DND-41 (cell line): ENCODE measurements around the gene PITPNM3.

Experiments used
- ATAC-seq: fragments of 200-7000 bp; cut with Tn5 transposase; 3 replicates; pipeline ENCODE4 v1.9.1; 2021; ENCODE audit warnings: low read depth; ENCODE audit not compliant: insufficient read depth
- DNase-seq: peaks from one replicate; pipeline ENCODE4 v3.0.0-alpha.2; 2020
- H2AFZ ChIP-seq: 2 replicates; pipeline ENCODE4 v1.6.0; 2012; ENCODE audit warnings: low read depth, low read length
- H3K27ac ChIP-seq: 2 replicates; pipeline ENCODE4 v1.5.1; 2012; ENCODE audit warnings: low read length, inconsistent platforms
- H3K27me3 ChIP-seq: fragments of 200-600 bp; sonication (generic); 2 replicates; pipeline ENCODE4 v1.6.0; 2012; ENCODE audit warnings: low read length, mild to moderate bottlenecking, inconsistent platforms; ENCODE audit not compliant: insufficient read depth, poor library complexity
- H3K36me3 ChIP-seq: 2 replicates; pipeline ENCODE4 v1.5.1; 2012; ENCODE audit warnings: low read length, inconsistent platforms; ENCODE audit not compliant: insufficient read depth
- H3K4me1 ChIP-seq: 2 replicates; pipeline ENCODE4 v1.5.1; 2012; ENCODE audit warnings: mild to moderate bottlenecking, low read length; ENCODE audit not compliant: insufficient read depth
- H3K4me2 ChIP-seq: 2 replicates; pipeline ENCODE4 v1.6.0; 2012; ENCODE audit warnings: mild to moderate bottlenecking, moderate library complexity, low read length, inconsistent platforms; ENCODE audit not compliant: insufficient read depth
- H3K4me3 ChIP-seq, 2 experiments: fragments of 200-600 bp in 1 of 2; shearing (Covaris generic) in 1 of 2; 2 replicates each; pipeline ENCODE4 v1.5.1; 2012 to 2016; ENCODE audit warnings: inconsistent platforms in 2 of 2, low read length in 2 of 2, mild to moderate bottlenecking in 2 of 2, low read depth in 1 of 2, moderate library complexity in 1 of 2
- H3K79me2 ChIP-seq: 2 replicates; pipeline ENCODE4 v1.6.0; 2012; ENCODE audit warnings: low read length, inconsistent platforms; ENCODE audit not compliant: insufficient read depth
- H3K9ac ChIP-seq: 2 replicates; pipeline ENCODE4 v1.6.0; 2012; ENCODE audit warnings: low read depth, mild to moderate bottlenecking, inconsistent platforms, low read length, moderate library complexity
- H3K9me3 ChIP-seq: 2 replicates; pipeline ENCODE4 v1.5.1; 2012; ENCODE audit warnings: low read length, moderate library complexity, mild to moderate bottlenecking, inconsistent platforms; ENCODE audit not compliant: insufficient read depth, severe bottlenecking
- H4K20me1 ChIP-seq: 2 replicates; pipeline ENCODE4 v1.6.0; 2012; ENCODE audit warnings: low read length; ENCODE audit not compliant: insufficient read depth
- CTCF ChIP-seq: IDR thresholded peaks from 2 replicates; pipeline ENCODE4 v1.5.1; 2012; ENCODE audit warnings: borderline replicate concordance, low read length, moderate library complexity, mild to moderate bottlenecking; ENCODE audit not compliant: poor library complexity, severe bottlenecking; ENCODE audit errors: extremely low read depth
- EZH2 ChIP-seq: IDR thresholded peaks from 3 replicates; pipeline ENCODE4 v1.6.1; 2012; ENCODE audit warnings: borderline replicate concordance, low read depth, mild to moderate bottlenecking, moderate library complexity, low read length, inconsistent platforms; ENCODE audit not compliant: severe bottlenecking

Gene PITPNM3

GRCh38 chr17:6420173-6420641 lies 136.1 kb downstream of the PITPNM3 start:
- H3K4me3 ChIP-seq = no peak overlapping the region
- H3K9ac ChIP-seq = no peak overlapping the region
- H3K79me2 ChIP-seq = no peaks in the 10 kb centered on the region
- H3K4me1 ChIP-seq = no peaks in the 10 kb centered on the region
- no peaks in the 10 kb centered on the region for H3K9me3 ChIP-seq
- DNase-seq (no peak), ATAC-seq (no peak)
- no peaks in the 10 kb centered on the region for H3K36me3 ChIP-seq
- TF ChIP-seq CTCF (no peak), EZH2 (no peak)
- H3K27ac ChIP-seq = no peak overlapping the region
- peaks cover 15% of the 10 kb centered on the region for H3K27me3 ChIP-seq
- no peak overlapping the region for H3K4me2 ChIP-seq
- H2AFZ ChIP-seq = no peak overlapping the region
- peaks cover 22% of the 10 kb centered on the region for H4K20me1 ChIP-seq

- no peak overlapping the region for H3K27ac ChIP-seq
- no peak overlapping the region for H2AFZ ChIP-seq
- H3K4me3 ChIP-seq = no peak overlapping the region
- no peaks in the 10 kb centered on the region for H3K36me3 ChIP-seq
- ATAC-seq (no peak), DNase-seq (no peak)
- H3K4me1 ChIP-seq = no peaks in the 10 kb centered on the region
- TF ChIP-seq EZH2 (no peak), CTCF (no peak)
- H3K9ac ChIP-seq = no peak overlapping the region
- H3K79me2 ChIP-seq = no peaks in the 10 kb centered on the region
- H4K20me1 ChIP-seq = peaks cover 9% of the 10 kb centered on the region; the same call in 1 of the 2 replicates
- H3K27me3 ChIP-seq = peaks cover 5% of the 10 kb centered on the region
- H3K9me3 ChIP-seq = no peaks in the 10 kb centered on the region
- H3K4me2 ChIP-seq = no peak overlapping the region
These were observed 140.7 kb downstream of the PITPNM3 start for GRCh38 chr17:6415616-6416015.

GRCh38 chr17:6413065-6413464 lies 143.3 kb downstream of the PITPNM3 start:
- Histone ChIP-seq H2AFZ (no peak overlapping the region), H3K27ac (no peak overlapping the region)
- ATAC-seq = peak; percentile 55; the same call in 1 of the 3 replicates

More at GRCh38 chr17:6413065-6413464, 143.3 kb downstream of the PITPNM3 start:
- Histone ChIP-seq H3K4me1 (no peaks in the 10 kb centered on the region), H3K9ac (no peak overlapping the region), H4K20me1 (peaks cover 3% of the 10 kb centered on the region; the same call in 1 of the 2 replicates), H3K79me2 (no peaks in the 10 kb centered on the region), H3K4me2 (no peak overlapping the region), H3K36me3 (no peaks in the 10 kb centered on the region), H3K9me3 (no peaks in the 10 kb centered on the region), H3K4me3 (no peak overlapping the region), H3K27me3 (peaks cover 5% of the 10 kb centered on the region)
- TF ChIP-seq EZH2 (no peak), CTCF (peak; percentile 73)
- DNase-seq = no peak
